Nasal cavity respiratory epithelium epithelial cell of viscerocranial mucosa (primary cell): Measurements from ENCODE around the gene KLF1. TPM values are rescaled to one million over a fixed set of nuclear protein-coding genes. Genes with fewer than 3 reads are reported as not detected.

ENCODE experiments used
- total RNA-seq: library from RNA; depleted of rRNA; stranded (reverse); fragments of >200 nt; gene quantifications from 2 replicates; pipeline ENCODE4 v1.2.3, GENCODE V29; 2014

The KLF1 gene
- under 0.01 TPM in 1 of 2 replicates, not detected in the other for total RNA-seq

GRCh38 chr19:12886969-12887747 lies at the start of gene KLF1:
Gene KLF1, minus strand, starts transcription at chr19:12887201. Its CDS starts 61 bp downstream, at chr19:12887140.

DNA sequence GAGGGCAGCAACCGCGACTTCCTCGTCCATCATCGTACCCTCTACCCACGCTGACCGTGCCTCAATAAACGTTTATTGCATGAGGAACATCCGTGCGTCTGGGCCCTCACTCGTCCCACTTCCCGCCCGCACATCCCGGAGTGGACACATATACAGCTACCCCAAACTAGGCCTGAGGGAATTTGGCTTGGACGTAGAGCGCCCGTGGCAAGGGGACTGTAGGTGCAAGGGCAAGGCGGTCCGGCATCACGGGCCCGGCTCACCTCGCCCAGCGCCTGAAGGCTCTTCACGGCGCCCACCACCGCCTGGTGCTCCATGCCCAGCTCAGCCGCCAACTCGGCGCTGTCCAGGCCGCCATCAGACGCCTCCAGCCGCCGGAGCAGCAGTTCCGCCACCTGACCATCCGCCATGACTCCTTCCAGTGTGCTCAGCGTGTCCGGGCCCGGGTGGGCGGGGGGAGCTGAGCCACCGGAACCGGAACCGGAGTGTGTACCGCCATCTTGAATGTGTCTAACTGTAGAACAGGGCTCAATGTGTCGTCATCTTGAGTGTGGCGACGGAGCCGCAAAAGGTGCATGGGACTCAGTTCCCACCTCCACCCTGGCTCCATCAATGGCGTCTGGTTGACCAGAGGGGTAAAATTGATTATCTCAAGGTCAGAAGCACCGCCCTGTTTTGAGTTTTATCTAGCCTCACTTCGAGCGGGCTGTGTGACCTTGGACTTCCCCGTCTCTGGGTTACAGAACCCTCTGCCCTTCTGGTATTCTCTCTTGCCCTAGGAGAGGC lies 46.5 kb upstream of the KLF1 start, which contains the start of gene FARSA:
Gene FARSA, minus strand, starts transcription at position 425 of the 786 bp plus-strand sequence. Its CDS starts 15 bp downstream, at position 410.

DNA sequence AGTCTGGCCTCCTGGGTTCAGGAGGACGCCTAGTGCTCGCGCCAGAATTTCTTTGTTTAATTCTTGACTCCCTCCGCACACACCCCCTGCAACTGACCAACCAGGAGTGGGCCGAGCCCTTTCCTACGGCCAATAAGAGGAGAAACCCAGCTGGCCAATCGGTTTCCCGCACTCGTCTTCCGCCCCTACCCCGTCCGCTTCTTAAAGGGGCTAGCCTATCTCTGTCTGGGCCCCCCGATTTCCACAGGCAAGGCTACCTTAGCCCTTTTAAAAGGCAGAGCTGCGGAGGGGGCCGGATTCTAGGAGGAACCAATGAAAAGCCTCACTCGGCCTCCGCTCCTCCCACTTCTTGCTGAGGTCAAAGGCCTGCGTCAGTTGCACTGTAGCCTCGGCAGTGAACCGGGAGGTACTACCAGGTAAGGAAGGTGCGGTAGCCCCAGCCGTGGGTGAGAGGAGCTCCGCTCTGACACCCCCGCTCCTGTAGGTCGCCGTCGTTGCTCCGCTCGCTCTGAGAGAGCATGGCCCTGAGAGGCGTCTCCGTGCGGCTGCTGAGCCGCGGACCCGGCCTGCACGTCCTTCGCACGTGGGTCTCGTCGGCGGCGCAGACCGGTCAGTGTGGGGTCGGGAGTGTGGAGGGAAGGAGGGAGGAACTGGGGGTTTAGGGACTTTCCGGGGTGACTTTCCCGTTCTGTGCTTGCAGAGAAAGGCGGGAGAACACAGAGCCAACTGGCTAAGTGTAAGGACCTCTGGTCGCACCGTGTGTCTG lies 4.0 kb upstream of the KLF1 start, which contains the start of gene GCDH:
Gene GCDH, plus strand, starts transcription at position 374 of the 766 bp plus-strand sequence. Its CDS starts 145 bp downstream, at position 519.

DNA sequence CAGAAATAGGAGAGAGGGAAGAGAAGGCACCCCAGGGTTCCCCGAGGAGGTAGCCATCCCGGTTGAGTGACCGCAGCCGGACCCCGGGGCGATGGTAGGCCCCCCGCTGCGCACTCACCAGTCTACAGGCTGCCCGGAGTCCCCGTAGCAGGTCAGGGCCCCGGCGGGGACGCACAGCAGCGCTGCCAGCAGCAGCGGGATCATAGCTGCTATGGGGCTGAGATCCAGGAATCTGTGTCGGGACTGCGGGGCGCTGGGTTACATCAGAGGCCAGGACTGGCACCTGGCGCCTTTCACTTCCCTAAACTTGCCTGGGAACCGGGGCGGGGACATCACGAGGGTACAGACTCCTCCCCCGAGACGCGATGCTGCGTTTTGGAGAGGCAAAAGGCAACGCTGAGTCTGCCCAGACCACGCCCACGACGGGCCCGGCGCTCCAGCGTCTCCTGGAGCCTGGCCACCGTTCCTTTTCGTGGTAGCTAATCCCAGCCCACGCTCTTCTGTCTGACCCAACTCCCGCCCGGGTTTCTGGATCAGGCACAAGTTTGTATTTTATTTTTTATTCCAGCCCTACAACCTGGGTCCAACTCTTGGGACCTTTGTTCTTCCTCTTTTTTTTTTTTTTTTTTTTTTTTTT lies 5.7 kb downstream of the KLF1 start, which contains the start of gene DNASE2:
Gene DNASE2, minus strand, starts transcription at position 278 of the 637 bp plus-strand sequence. Its CDS starts 74 bp downstream, at position 204.

GRCh38 chr19:12838182-12838885 lies 48.7 kb downstream of the KLF1 start, which contains the start of gene MAST1:
Gene MAST1, plus strand, starts transcription at chr19:12838515. Its CDS starts 58 bp downstream, at chr19:12838573.

GRCh38 chr19:12834566-12834943 lies 52.4 kb downstream of the KLF1 start, which contains the start of gene RTBDN:
Gene RTBDN, minus strand, starts transcription at chr19:12834579. Its CDS starts 4,600 bp downstream, at chr19:12829979.

Other genes starting within 250 kb of the KLF1 start
- gene MAN2B1, start 220.5 kb downstream of the KLF1 start, total RNA-seq: 32.5 and 54.8 TPM in 2 replicates
- 8.7 and 11.6 TPM in 2 replicates for gene WDR83, start 220.4 kb downstream of the KLF1 start, total RNA-seq
- 51.0 and 52.3 TPM in 2 replicates for gene DHPS, start 205.3 kb downstream of the KLF1 start, total RNA-seq
- gene GNG14, start 199.2 kb downstream of the KLF1 start, total RNA-seq: not detected in 2 replicates
- 5.5 and 6.9 TPM in 2 replicates for gene FBXW9, start 190.6 kb downstream of the KLF1 start, total RNA-seq
- 30.1 and 69.1 TPM in 2 replicates for gene TNPO2, start 163.3 kb downstream of the KLF1 start, total RNA-seq
- 101 and 152 TPM in 2 replicates for gene TRIR, start 152.5 kb downstream of the KLF1 start, total RNA-seq
- 59.7 and 79.6 TPM in 2 replicates for gene GET3, start 149.7 kb downstream of the KLF1 start, total RNA-seq
- gene BEST2, start 135.4 kb downstream of the KLF1 start, total RNA-seq: not detected in 2 replicates
- gene HOOK2, start 111.6 kb downstream of the KLF1 start, total RNA-seq: 43.1 and 73.5 TPM in 2 replicates
- gene JUNB, start 95.7 kb downstream of the KLF1 start, total RNA-seq: 266 and 285 TPM in 2 replicates
- gene PRDX2, start 85.4 kb downstream of the KLF1 start, total RNA-seq: 109 and 161 TPM in 2 replicates
- gene THSD8, start 85.1 kb downstream of the KLF1 start, total RNA-seq: 0.28 TPM in 1 of 2 replicates, not detected in the other
- 7.2 and 13.3 TPM in 2 replicates for gene RNASEH2A, start 80.6 kb downstream of the KLF1 start, total RNA-seq
- not detected in 2 replicates for gene RTBDN, start 52.6 kb downstream of the KLF1 start, total RNA-seq
- gene MAST1, start 48.7 kb downstream of the KLF1 start, total RNA-seq: under 0.01 and 0.28 TPM in 2 replicates
- 29.5 and 40.3 TPM in 2 replicates for gene DNASE2, start 5.8 kb downstream of the KLF1 start, total RNA-seq
- 18.0 and 24.6 TPM in 2 replicates for gene GCDH, start 4.0 kb upstream of the KLF1 start, total RNA-seq
- not detected in 2 replicates for gene SYCE2, start 32.1 kb upstream of the KLF1 start, total RNA-seq
- 82.7 and 88.3 TPM in 2 replicates for gene FARSA, start 46.5 kb upstream of the KLF1 start, total RNA-seq
- 637 and 1,452 TPM in 2 replicates for gene CALR, start 51.4 kb upstream of the KLF1 start, total RNA-seq
- 106 and 132 TPM in 2 replicates for gene RAD23A, start 58.7 kb upstream of the KLF1 start, total RNA-seq
- gene GADD45GIP1, start 70.0 kb upstream of the KLF1 start, total RNA-seq: 15.8 and 24.6 TPM in 2 replicates
- 0.07 TPM in 1 of 2 replicates, not detected in the other for gene DAND5, start 82.4 kb upstream of the KLF1 start, total RNA-seq
- gene NFIX, start 108.3 kb upstream of the KLF1 start, total RNA-seq: 4.1 and 31.2 TPM in 2 replicates
- gene LYL1, start 215.7 kb upstream of the KLF1 start, total RNA-seq: 0.50 and 0.68 TPM in 2 replicates
- gene TRMT1, start 229.5 kb upstream of the KLF1 start, total RNA-seq: 36.2 and 48.3 TPM in 2 replicates
- gene NACC1, start 231.1 kb upstream of the KLF1 start, total RNA-seq: 42.0 and 90.9 TPM in 2 replicates